Measurements from ENCODE around the gene GDA.

Gene GDA

GRCh38 chr9:72139226-72139625 lies 10.0 kb upstream of the GDA start:
- no peak for DNase-seq (ENCODE audit: low spot score in 2 of 2)
- H3K4me1 Mint-ChIP-seq: no peaks in the 10 kb centered on the region
- ATAC-seq (ENCODE audit: low read depth): no peak
- no peaks in the 10 kb centered on the region for H3K36me3 Mint-ChIP-seq
- no peak overlapping the region for H3K4me3 Mint-ChIP-seq
- H3K27ac Mint-ChIP-seq: no peak overlapping the region
- H3K9me3 Mint-ChIP-seq: no peaks in the 10 kb centered on the region
- peaks cover 10% of the 10 kb centered on the region for H3K27me3 Mint-ChIP-seq

- Mint-ChIP-seq H3K27me3 (peaks cover 10% of the 10 kb centered on the region), H3K4me3 (no peak overlapping the region), H3K36me3 (no peaks in the 10 kb centered on the region), H3K27ac (no peak overlapping the region), H3K9me3 (no peaks in the 10 kb centered on the region), H3K4me1 (no peaks in the 10 kb centered on the region)
- ATAC-seq (ENCODE audit: low read depth) (no peak), DNase-seq (ENCODE audit: low spot score in 2 of 2) (no peak)
Measured at GRCh38 chr9:72140586-72140985, 8.7 kb upstream of the GDA start.

- Mint-ChIP-seq H3K27me3 (peaks cover 15% of the 10 kb centered on the region), H3K4me3 (no peak overlapping the region), H3K27ac (no peak overlapping the region), H3K36me3 (no peaks in the 10 kb centered on the region), H3K9me3 (no peaks in the 10 kb centered on the region), H3K4me1 (no peaks in the 10 kb centered on the region)
- DNase-seq (ENCODE audit: low spot score in 2 of 2) (no peak), ATAC-seq (ENCODE audit: low read depth) (no peak)
Measured at GRCh38 chr9:72141484-72141883, 7.8 kb upstream of the GDA start.

GRCh38 chr9:72144756-72145492 lies 4.3 kb upstream of the GDA start:
- Mint-ChIP-seq H3K27ac (no peak overlapping the region), H3K9me3 (no peaks in the 10 kb centered on the region), H3K4me1 (peaks cover 3% of the 10 kb centered on the region), H3K27me3 (peaks cover 21% of the 10 kb centered on the region), H3K36me3 (no peaks in the 10 kb centered on the region), H3K4me3 (no peak overlapping the region)
- ATAC-seq (ENCODE audit: low read depth): no peak
- no peak for DNase-seq (ENCODE audit: low spot score in 2 of 2)

GRCh38 chr9:72145733-72146505 lies 3.3 kb upstream of the GDA start:
- Mint-ChIP-seq H3K27me3 (peaks cover 19% of the 10 kb centered on the region), H3K4me1 (peaks cover 5% of the 10 kb centered on the region), H3K9me3 (no peaks in the 10 kb centered on the region), H3K4me3 (no peak overlapping the region), H3K36me3 (no peaks in the 10 kb centered on the region), H3K27ac (no peak overlapping the region)
- DNase-seq (ENCODE audit: low spot score in 2 of 2) (no peak), ATAC-seq (ENCODE audit: low read depth) (no peak)

- Mint-ChIP-seq H3K27me3 (peaks cover 16% of the 10 kb centered on the region), H3K4me3 (no peak overlapping the region), H3K27ac (no peak overlapping the region), H3K36me3 (no peaks in the 10 kb centered on the region), H3K4me1 (peaks cover 5% of the 10 kb centered on the region), H3K9me3 (no peaks in the 10 kb centered on the region)
- ATAC-seq (ENCODE audit: low read depth) (no peak), DNase-seq (ENCODE audit: low spot score in 2 of 2) (no peak)
Measured at GRCh38 chr9:72147676-72148075, 1.6 kb upstream of the GDA start.

- H3K27me3 Mint-ChIP-seq: peaks cover 16% of the 10 kb centered on the region
- H3K9me3 Mint-ChIP-seq: peaks cover 3% of the 10 kb centered on the region
- no peak overlapping the region for H3K27ac Mint-ChIP-seq
- ATAC-seq (ENCODE audit: low read depth) (no peak), DNase-seq (ENCODE audit: low spot score in 2 of 2) (no peak)
- H3K4me1 Mint-ChIP-seq: peaks cover 14% of the 10 kb centered on the region
- peaks cover 2% of the 10 kb centered on the region for H3K36me3 Mint-ChIP-seq
- H3K4me3 Mint-ChIP-seq: no peak overlapping the region
Measured at GRCh38 chr9:72150127-72150526, 887 bp downstream of the GDA start.

- ATAC-seq (ENCODE audit: low read depth): no peak
- Mint-ChIP-seq H3K27ac (no peak overlapping the region), H3K4me3 (no peak overlapping the region), H3K9me3 (peaks cover 8% of the 10 kb centered on the region), H3K27me3 (peaks cover 16% of the 10 kb centered on the region), H3K36me3 (peaks cover 2% of the 10 kb centered on the region), H3K4me1 (peaks cover 15% of the 10 kb centered on the region)
- no peak for DNase-seq (ENCODE audit: low spot score in 2 of 2)
Measured at GRCh38 chr9:72150661-72151060, 1.4 kb downstream of the GDA start.

- no peak overlapping the region for H3K27ac Mint-ChIP-seq
- H3K27me3 Mint-ChIP-seq: peaks cover 12% of the 10 kb centered on the region
- ATAC-seq (ENCODE audit: low read depth) (no peak), DNase-seq (ENCODE audit: low spot score in 2 of 2) (no peak)
- no peak overlapping the region for H3K4me3 Mint-ChIP-seq
- peaks cover 12% of the 10 kb centered on the region for H3K9me3 Mint-ChIP-seq
- peaks cover 2% of the 10 kb centered on the region for H3K36me3 Mint-ChIP-seq
- peaks cover 15% of the 10 kb centered on the region for H3K4me1 Mint-ChIP-seq
Measured at GRCh38 chr9:72151104-72151503, 1.9 kb downstream of the GDA start.

GRCh38 chr9:72154468-72155285 lies 5.4 kb downstream of the GDA start:
- H3K9me3 Mint-ChIP-seq: peaks cover 12% of the 10 kb centered on the region
- H3K4me1 Mint-ChIP-seq: peaks cover 12% of the 10 kb centered on the region
- no peak overlapping the region for H3K4me3 Mint-ChIP-seq
- H3K27me3 Mint-ChIP-seq: peaks cover 3% of the 10 kb centered on the region
- peak overlapping the region; percentile 28 for H3K27ac Mint-ChIP-seq
- peaks cover 2% of the 10 kb centered on the region for H3K36me3 Mint-ChIP-seq
- no peak for DNase-seq (ENCODE audit: low spot score in 2 of 2)
- peak; percentile 74 for ATAC-seq (ENCODE audit: low read depth)

GRCh38 chr9:72155301-72155700 lies 6.1 kb downstream of the GDA start:
- Mint-ChIP-seq H3K27me3 (peaks cover 1% of the 10 kb centered on the region), H3K9me3 (peaks cover 13% of the 10 kb centered on the region)

GRCh38 chr9:72156586-72156985 lies 7.3 kb downstream of the GDA start:
- Mint-ChIP-seq H3K4me1 (peaks cover 10% of the 10 kb centered on the region), H3K9me3 (peaks cover 13% of the 10 kb centered on the region), H3K27ac (no peak overlapping the region), H3K36me3 (peaks cover 2% of the 10 kb centered on the region), H3K27me3 (peaks cover 1% of the 10 kb centered on the region), H3K4me3 (no peak overlapping the region)
- no peak for DNase-seq (ENCODE audit: low spot score in 2 of 2)
- no peak for ATAC-seq (ENCODE audit: low read depth)

More at GRCh38 chr9:72155301-72155700, 6.1 kb downstream of the GDA start:
- H3K4me1 Mint-ChIP-seq: peaks cover 10% of the 10 kb centered on the region
- no peak for DNase-seq (ENCODE audit: low spot score in 2 of 2)
- peak overlapping the region; percentile 28 for H3K27ac Mint-ChIP-seq
- no peak overlapping the region for H3K4me3 Mint-ChIP-seq
- peaks cover 2% of the 10 kb centered on the region for H3K36me3 Mint-ChIP-seq
- no peak for ATAC-seq (ENCODE audit: low read depth)

- ATAC-seq (ENCODE audit: low read depth): no peak
- H3K36me3 Mint-ChIP-seq: peaks cover 2% of the 10 kb centered on the region
- peaks cover 4% of the 10 kb centered on the region for H3K27me3 Mint-ChIP-seq
- no peak for DNase-seq (ENCODE audit: low spot score in 2 of 2)
- H3K27ac Mint-ChIP-seq: no peak overlapping the region
- peaks cover 10% of the 10 kb centered on the region for H3K4me1 Mint-ChIP-seq
- H3K9me3 Mint-ChIP-seq: peaks cover 13% of the 10 kb centered on the region
- H3K4me3 Mint-ChIP-seq: no peak overlapping the region
Measured at GRCh38 chr9:72158680-72159079, 9.4 kb downstream of the GDA start.
